GM18505 (cell line): ENCODE measurements around the gene VSTM4.

Experiments
- ATAC-seq: cut with Tn5 transposase; IDR thresholded peaks from one replicate; pipeline ENCODE4 v1.9.1; 2021; ENCODE audit not compliant: unreplicated experiment
- POLR2A ChIP-seq: IDR thresholded peaks from 4 replicates; pipeline ENCODE4 v1.6.1; 2011; ENCODE audit warnings: borderline replicate concordance; ENCODE audit not compliant: insufficient read depth, insufficient read length; ENCODE audit errors: extremely low read depth

Gene VSTM4

DNA sequence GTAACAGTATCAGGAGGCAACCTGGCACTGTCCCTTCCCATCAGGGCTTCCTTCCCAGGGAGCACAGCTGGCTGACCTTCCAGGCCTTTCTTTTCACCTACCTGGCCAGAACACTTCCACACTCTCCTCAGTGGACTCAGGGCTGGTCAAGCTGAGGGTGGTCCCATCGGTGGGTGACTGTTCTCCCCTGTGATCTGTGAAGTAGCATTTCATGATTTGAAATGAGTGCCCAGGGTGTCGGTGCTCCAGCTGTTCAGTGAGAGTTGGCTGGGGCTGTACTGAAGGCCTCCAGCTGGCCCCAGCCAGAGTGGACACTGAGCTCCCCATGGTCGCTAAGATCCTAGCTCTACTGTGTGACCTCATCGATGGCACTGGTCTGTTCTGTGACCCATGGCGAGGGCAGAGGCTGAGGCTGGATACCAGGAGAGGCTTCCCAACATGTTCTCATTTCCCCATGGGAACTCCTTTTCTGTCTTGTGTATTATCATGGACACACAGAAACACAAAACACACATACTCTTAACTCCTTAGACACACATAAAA is 18.5 kb upstream of the VSTM4 start, which contains the start of gene FAM170B:
Gene FAM170B (minus strand): TSS at position 316 of the 543 bp plus-strand sequence. CDS start 103 bp downstream, at position 213.
- no peak for ATAC-seq
- TF ChIP-seq POLR2A, result no peak

DNA sequence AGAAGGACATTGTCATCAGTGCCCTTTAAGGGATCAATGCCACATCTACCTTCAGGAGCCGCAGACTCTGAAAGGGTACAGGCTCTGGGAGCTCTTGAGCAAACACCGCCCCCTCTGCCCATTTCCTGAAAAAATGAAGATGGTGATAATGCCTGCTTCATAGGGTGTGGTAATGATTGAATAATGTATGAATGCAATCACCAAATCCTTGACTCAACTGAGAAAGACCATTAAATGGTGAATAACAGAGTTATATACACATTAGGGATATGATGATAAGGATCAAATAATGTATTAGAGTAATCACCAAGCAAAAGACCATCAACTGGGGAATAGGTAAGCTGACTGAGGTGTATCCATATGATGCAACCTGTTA is 17.0 kb upstream of the VSTM4 start:
- no peak for ATAC-seq
- TF ChIP-seq POLR2A, result no peak

DNA sequence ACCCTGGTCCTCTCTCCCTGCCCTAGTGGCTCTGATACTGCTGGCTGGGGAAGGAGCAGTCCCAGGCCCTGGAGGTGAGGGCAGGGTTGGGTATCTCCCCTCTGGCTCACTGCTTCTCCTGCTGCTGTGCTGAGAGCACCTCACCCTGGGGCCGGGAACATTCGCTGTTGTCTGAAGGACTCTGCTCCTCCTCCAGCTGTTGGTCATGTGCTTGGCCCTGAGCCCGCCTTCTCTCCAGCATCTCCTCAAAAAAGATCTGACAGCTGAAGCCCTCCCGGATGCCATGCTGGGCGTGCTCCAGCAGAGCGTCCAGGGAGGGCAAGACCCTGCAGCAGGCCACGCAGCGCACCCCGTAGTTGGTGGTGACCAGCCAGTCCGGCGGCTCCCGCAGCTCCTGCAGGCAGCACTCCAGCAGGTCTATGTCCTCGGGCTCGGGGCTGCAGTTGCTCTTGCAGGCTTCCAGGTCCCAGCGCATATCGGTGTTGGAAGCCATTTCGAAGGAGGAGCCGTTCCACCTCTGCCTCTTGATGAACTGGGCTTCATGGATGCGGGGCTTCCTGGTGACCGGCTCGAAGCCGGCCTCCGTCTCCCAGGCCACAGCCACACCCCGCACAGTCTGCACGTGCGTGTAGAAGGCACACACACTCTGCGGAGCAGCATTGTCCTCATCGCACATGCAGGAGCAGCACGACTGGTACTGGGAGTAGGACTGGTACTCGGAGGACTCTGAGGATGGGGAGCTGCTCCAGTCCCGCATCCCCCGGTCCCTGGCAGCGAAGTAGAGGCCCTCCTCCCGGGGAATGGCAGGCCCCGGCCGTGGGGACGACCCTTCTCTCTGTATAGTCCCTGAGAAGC is 16.4 kb upstream of the VSTM4 start:
- ATAC-seq, result no peak

DNA sequence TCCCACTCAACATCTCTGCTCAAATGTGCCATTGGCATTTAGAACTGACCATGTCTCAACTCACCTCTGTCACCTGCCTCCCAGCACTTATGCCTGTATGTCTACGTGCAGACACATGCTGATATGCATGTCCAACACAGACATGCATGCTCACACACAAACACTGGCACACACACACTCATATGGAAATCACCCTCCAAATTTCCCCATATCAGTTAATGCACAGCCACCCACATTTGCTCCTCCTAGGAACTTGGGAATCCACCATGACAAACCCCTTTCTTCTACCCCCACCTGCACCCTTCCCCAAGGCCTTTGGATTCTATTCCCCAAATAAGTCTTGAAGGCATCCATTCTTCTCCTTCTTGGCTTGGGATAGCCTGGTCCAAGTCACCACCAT is 14.1 kb upstream of the VSTM4 start:
- no peak for ATAC-seq
- TF ChIP-seq POLR2A, result no peak

More for the DNA sequence above, 16.4 kb upstream of the VSTM4 start:
- no peak for TF ChIP-seq POLR2A

DNA sequence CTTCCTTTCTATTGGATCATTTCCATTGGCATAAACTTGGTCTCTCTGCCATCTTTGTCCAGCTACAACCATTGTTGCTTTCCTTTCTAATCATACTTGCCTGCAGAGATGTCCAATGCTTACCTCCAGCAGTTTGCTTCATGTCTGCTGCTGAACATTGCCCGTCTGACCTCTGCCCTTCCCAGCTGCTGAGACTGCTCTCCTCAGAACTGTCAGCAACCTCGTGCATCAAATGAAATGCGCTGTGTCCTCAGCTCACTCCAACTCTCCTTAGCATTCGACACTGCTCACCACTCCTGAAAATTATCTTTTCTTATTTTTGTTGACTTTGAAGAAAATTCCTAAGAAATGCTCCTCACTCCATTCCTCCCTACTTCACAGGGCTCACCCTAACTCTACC is 13.5 kb upstream of the VSTM4 start:
- no peak for TF ChIP-seq POLR2A
- ATAC-seq, result no peak

DNA sequence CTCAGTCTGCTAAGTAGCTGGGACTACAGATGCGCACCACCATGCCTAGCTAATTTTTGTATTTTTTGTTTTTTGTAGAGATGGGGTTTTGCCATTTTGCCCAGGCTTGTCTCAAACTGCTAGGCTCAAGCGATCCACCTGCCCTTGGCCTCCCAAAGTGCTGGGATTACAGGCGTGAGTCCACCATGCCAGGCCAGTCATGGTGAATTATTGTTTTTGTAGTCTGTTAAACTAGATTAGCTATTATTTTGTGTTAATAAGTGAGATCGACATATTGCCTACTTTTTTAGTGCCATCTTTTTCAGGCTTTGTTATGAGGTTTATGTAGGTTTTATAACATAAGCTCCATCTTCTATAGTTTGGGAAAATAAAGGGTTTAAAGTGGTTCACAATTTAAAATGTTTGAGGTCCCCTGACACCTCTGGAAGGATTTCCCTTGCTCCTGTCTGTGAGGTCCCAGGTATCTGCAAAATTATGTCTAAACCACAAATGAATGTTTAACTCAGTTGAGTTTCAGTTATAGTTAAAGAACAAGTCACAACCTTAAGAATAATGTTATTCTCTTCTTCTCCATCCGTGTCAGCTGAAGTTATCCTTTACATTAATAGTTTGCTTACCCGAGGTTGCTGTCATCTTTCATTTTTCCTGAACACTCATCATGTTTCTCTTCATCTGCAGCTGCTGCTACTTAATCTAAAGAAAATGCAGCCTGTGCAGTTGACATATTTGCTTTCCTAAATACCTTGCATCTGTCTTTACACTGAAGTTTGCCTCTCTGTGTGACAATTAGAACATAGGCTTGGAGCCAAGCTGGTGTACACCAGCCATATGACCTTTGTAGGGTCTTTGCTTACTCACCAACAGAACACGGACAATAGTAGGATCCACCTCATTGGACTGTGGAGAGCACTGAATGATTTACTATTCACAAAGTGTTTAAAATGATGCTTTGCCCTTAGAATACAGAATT is 8.9 kb upstream of the VSTM4 start:
- TF ChIP-seq POLR2A, result no peak
- no peak for ATAC-seq

DNA sequence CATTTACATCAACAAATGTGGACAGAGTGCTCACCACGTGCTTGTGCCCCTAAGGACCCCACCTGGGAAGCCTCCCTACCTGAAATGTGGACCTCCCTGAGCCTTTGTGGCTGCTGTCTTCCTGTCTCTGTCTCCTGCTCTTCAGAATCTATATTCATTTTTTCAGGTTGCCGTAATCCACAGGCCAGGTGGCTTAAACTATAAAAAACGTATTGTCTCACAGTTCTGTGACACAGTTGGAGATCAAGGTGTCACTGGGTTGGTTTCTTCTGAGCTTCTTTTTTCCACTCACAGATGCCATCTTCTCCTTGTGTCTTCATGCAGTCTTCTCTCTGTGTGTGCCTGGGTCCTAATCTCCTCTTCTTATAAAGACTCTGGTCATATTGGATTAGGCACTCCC is 5.6 kb upstream of the VSTM4 start:
- TF ChIP-seq POLR2A, result no peak
- no peak for ATAC-seq

DNA sequence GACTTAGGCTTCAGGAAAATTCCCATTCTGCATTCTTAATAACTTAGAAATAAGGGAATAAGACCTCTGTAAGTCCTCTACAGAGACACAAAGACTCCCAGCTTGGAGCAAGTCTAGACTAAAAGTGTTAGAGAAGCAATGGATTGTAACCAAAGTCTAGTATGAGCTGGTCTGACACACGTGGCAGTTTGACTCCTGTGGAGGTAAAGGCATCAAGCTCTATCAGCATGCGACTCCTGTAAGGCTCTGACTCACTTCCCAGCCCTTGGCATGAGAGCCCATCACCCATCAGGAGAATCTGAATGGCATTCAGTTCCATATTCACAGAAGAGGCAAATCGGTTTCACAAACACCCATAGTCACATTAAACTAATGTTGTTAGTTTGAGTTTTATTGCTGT is 4.4 kb upstream of the VSTM4 start:
- ATAC-seq, result no peak
- no peak for TF ChIP-seq POLR2A

DNA sequence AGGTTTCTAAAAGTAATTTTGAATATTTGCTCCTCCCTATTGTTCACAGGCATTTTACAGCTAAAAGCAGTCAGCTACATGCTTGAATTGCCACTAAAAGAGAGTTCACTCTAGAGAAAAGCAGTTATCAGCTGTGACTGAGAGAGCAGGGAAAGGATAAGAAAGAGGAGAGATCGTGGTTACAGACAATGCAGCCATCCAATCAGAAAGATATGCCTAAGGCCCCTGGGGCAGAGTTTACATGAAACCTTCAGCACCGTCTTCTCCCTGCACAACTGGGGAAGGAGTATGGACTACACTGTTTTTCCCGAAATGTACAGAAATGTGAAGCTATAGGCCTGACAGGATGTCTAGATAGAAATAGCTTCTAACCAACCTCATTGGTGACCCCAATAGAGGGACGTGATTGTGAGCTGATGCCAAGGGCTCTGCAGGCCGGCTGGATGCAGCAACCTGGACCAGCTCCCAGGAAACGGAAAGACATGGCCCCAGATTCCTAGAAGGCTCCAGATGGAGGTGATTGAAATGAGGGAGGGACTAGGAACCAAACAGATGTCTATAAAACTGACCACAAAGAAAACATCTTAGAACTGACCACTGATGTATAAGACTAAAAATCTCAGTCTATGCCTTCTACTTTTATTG is 3.2 kb upstream of the VSTM4 start:
- TF ChIP-seq POLR2A, result no peak

DNA sequence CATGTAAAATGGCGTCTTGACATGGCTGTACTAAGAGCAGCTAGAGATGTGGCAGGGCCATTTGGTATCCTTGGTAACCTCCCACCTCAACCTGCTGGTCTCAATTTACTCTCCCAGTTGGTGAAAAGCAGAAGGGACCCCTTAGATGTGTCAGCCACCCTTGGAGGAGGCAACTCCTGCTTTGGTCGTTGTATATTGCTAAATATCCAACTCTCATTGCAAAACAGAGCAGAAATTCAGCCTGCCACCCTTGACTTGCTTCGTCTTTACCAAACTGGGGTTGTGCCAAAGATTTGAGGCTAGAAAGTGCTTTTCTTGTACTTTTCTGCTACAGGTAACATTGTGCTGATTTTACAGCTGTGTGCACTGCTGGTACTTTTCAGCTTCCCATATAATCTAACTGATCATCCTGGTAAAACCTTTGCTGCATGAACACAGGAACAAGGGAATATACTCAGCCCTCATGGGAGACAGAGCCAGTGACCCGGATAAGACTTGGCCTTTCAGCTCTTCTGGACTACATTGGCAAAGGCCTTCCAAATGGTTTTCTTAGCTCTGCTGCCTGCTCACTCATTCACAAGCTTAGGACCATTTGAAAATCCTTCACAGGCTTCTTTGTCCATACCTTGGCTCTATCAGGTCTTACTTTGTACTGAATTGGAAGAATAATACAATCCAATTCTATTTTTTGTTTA is 2.2 kb upstream of the VSTM4 start:
- no peak for TF ChIP-seq POLR2A
- ATAC-seq, result no peak

More for the DNA sequence above, 3.2 kb upstream of the VSTM4 start:
- ATAC-seq, result no peak

DNA sequence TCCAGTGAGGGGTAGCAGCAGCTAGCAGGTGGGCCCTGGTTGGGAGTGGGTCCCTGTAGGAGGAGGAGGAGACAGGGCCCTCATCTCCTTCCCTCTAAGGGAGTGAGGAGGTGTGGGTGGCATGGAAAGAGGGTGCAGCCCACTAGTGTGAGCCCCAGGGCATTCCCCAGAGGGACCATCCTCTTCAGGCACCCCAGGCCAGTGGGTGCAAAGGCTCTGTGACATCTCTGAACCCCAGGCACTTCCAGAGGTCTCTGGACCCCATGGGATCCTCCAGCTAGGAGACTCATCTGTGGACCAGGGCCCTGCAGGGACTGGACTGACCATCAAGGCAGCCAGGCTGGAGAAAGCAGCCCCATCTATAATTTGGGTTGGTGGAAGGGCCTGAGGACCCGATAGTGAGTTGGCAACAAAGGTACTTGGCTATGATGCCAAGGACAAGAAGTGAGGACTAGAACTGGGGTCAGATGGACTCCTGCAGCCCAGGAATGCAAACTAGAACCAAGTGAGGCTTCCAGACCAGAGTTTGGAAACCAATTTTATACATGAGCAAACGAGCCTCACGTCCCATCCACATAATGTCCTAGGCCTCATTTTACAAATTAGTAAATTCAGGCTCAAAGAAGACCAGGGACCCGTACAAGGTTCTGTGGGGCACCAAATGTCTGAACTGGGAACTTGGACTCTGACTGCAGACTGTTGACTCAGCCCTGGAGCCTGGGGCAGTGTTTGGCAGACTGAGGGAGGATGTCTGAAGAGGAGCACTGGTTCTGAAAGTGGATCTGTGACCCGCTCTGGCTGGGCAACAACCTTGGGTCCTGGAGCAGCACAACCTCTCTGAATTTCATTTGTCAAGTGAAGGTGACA is 1.4 kb upstream of the VSTM4 start:
- TF ChIP-seq POLR2A, result no peak
- ATAC-seq, result no peak

DNA sequence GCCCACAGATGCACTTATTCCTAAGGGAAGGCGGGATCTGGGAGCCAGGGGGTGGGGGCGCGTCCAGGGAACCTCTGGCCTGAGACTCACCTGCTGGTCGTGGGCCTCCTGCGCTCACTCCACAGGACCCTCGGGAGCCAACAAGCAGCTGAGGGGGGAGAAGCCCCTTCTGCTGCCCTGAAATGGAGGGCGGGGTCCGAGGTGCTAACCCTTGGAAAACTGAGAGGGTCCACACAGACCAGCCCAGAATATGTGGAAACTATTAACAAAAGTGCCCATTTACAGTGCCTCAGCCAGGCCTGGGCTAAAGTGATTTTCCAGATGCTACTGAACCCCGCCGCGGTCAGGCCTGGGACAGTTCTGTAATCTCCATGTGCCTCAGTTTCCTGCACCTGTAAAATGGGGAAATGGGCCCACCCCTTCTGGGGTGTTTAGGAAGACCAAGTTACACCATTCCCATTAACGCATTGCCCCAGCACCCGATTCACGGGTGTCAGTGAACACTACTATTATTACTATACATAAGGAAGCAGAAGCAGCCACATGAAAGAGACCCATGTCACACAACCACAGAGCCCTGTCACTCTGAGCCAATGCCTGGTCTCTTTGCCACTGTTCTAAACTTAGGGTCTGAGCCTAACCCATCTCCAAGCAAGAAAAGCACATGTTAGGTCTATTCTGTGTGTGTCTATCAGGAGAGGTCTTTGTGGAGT is 630 bp upstream of the VSTM4 start:
- ATAC-seq, result no peak
- no peak for TF ChIP-seq POLR2A

DNA sequence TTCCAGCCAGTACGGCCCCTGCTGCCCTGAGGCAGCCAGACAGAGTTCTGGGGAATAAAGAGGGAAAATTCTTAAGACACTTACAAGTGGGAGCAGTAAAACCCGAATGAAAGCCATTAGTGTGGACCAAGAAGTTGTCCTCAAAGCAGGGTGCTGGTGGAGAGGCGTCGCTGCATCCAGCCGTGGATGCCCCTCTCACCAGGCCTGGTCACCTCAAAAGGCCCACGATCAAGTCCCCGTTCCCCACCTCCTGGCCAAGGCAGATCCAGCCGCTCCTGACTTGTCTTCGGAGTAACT is 656 bp downstream of the VSTM4 start:
- ATAC-seq, result no peak
- TF ChIP-seq POLR2A, result no peak
